GM13976 (cell line): Measurements from ENCODE around the gene CRHR1.

Experiments
- DNase-seq: peaks from one replicate; pipeline ENCODE4 v3.0.0; 2012; ENCODE audit warnings: low spot score
- CTCF ChIP-seq: IDR thresholded peaks from 2 replicates; pipeline ENCODE4 v1.5.1; 2012; ENCODE audit warnings: borderline replicate concordance, mild to moderate bottlenecking; ENCODE audit not compliant: insufficient read depth; ENCODE audit errors: extremely low read depth, missing control alignments, control extremely low read depth
- in situ Hi-C: fragments of 300-500 bp; cut with MboI; formaldehyde crosslinking; loops from one replicate; pipeline ENCODE4 v1.12.0; 2022; ENCODE audit warnings: low sequenced_read_pairs, mixed read lengths, inconsistent platforms; ENCODE audit not compliant: unreplicated experiment

Gene CRHR1

GRCh38 chr17:45851022-45851421 is 66.9 kb downstream of the CRHR1 start:
- in situ Hi-C loops, result no loop called here
- DNase-seq, result no peak
- no peak for TF ChIP-seq CTCF

GRCh38 chr17:45851464-45851863 is 67.3 kb downstream of the CRHR1 start:
- in situ Hi-C loops, result no loop called here
- TF ChIP-seq CTCF, result no peak
- DNase-seq, result no peak

GRCh38 chr17:45851873-45852272 is 67.8 kb downstream of the CRHR1 start:
- in situ Hi-C loops, result no loop called here
- DNase-seq, result no peak
- TF ChIP-seq CTCF, result no peak

GRCh38 chr17:45852535-45853297 is 68.6 kb downstream of the CRHR1 start:
- peak; percentile 90 for TF ChIP-seq CTCF
- in situ Hi-C loops, result no loop called here
- DNase-seq, result peak; percentile 72

GRCh38 chr17:45854209-45854608 is 70.1 kb downstream of the CRHR1 start:
- DNase-seq, result no peak
- TF ChIP-seq CTCF, result no peak
- in situ Hi-C loops, result no loop called here

- in situ Hi-C loops, result no loop called here
- TF ChIP-seq CTCF, result no peak
- DNase-seq, result no peak
These were observed 71.7 kb downstream of the CRHR1 start for GRCh38 chr17:45855691-45856336.
